GM12891 (cell line): ENCODE data around the gene C17orf100.

Source experiments
- DNase-seq: peaks from one replicate; pipeline ENCODE4 v3.0.0; 2011; ENCODE audit warnings: low spot score; ENCODE audit not compliant: insufficient read length
- FAIRE-seq: peaks from 2 replicates; lab custom pipeline; 2011; peaks lifted over from hg19 to GRCh38; lab: Jason Lieb, UNC
- PAX5 ChIP-seq: IDR thresholded peaks from 2 replicates; pipeline ENCODE4 v1.6.1; 2011; ENCODE audit warnings: low read length, moderate library complexity, mild to moderate bottlenecking; ENCODE audit not compliant: insufficient read depth, severe bottlenecking
- POLR2A ChIP-seq: IDR thresholded peaks from 2 replicates; pipeline ENCODE4 v1.6.1; 2011; ENCODE audit warnings: low read depth, low read length, control low read depth
- POLR2AphosphoS5 ChIP-seq: IDR thresholded peaks from 2 replicates; pipeline ENCODE4 v1.6.1; 2011; ENCODE audit warnings: low read depth, low read length, control low read depth
- POU2F2 ChIP-seq: IDR thresholded peaks from 2 replicates; pipeline ENCODE4 v1.6.1; 2011; ENCODE audit warnings: low read depth, mild to moderate bottlenecking, control low read depth, low read length, moderate library complexity
- SPI1 ChIP-seq: IDR thresholded peaks from 2 replicates; pipeline ENCODE4 v1.6.1; 2011; ENCODE audit warnings: low read depth, low read length, control low read depth
- TAF1 ChIP-seq: IDR thresholded peaks from 2 replicates; pipeline ENCODE4 v1.6.1; 2011; ENCODE audit warnings: low read depth, low read length, control low read depth

Gene C17orf100

GRCh38 chr17:6630390-6630789, 21.2 kb upstream of the C17orf100 start:
- FAIRE-seq (no peak), DNase-seq (no peak)
- no peak for TF ChIP-seq POU2F2
- TF ChIP-seq PAX5: no peak
- no peak for TF ChIP-seq SPI1
- TF ChIP-seq POLR2A: no peak
- no peak for TF ChIP-seq POLR2AphosphoS5
- TF ChIP-seq TAF1: no peak

GRCh38 chr17:6632530-6632929, 19.0 kb upstream of the C17orf100 start:
- FAIRE-seq (peak; percentile 56), DNase-seq (no peak)
- TF ChIP-seq TAF1: no peak
- no peak for TF ChIP-seq SPI1
- no peak for TF ChIP-seq PAX5
- TF ChIP-seq POLR2AphosphoS5: no peak
- TF ChIP-seq POU2F2: no peak
- TF ChIP-seq POLR2A: no peak

GRCh38 chr17:6633263-6633662, 18.3 kb upstream of the C17orf100 start:
- FAIRE-seq (no peak), DNase-seq (no peak)
- no peak for TF ChIP-seq PAX5
- TF ChIP-seq POLR2A: no peak
- no peak for TF ChIP-seq POU2F2
- TF ChIP-seq POLR2AphosphoS5: no peak
- no peak for TF ChIP-seq SPI1
- TF ChIP-seq TAF1: no peak

- TF ChIP-seq TAF1 (no peak), POLR2A (no peak), SPI1 (no peak), POLR2AphosphoS5 (no peak), POU2F2 (no peak), PAX5 (no peak)
- FAIRE-seq: no peak
- no peak for DNase-seq
These were observed 15.5 kb upstream of the C17orf100 start for GRCh38 chr17:6636105-6636504.

GRCh38 chr17:6636616-6637457, 14.7 kb upstream of the C17orf100 start:
- FAIRE-seq: no peak

GRCh38 chr17:6637458-6637840, 14.1 kb upstream of the C17orf100 start:
- FAIRE-seq (no peak), DNase-seq (no peak)
- TF ChIP-seq POLR2AphosphoS5 (no peak), POLR2A (no peak), POU2F2 (no peak), PAX5 (no peak), SPI1 (no peak), TAF1 (no peak)

More at GRCh38 chr17:6636616-6637457, 14.7 kb upstream of the C17orf100 start:
- no peak for TF ChIP-seq POLR2A
- TF ChIP-seq SPI1: no peak
- no peak for TF ChIP-seq TAF1
- TF ChIP-seq POLR2AphosphoS5: no peak
- no peak for TF ChIP-seq PAX5
- no peak for TF ChIP-seq POU2F2
- DNase-seq: no peak

- TF ChIP-seq TAF1 (no peak), PAX5 (no peak), POLR2AphosphoS5 (no peak), SPI1 (no peak), POU2F2 (no peak), POLR2A (no peak)
- DNase-seq: no peak
- FAIRE-seq: no peak
These were observed 13.3 kb upstream of the C17orf100 start for GRCh38 chr17:6638046-6638908.

GRCh38 chr17:6639014-6639585, 12.5 kb upstream of the C17orf100 start:
- DNase-seq (no peak), FAIRE-seq (no peak)
- TF ChIP-seq PAX5: no peak
- TF ChIP-seq POLR2A: no peak
- no peak for TF ChIP-seq POLR2AphosphoS5

GRCh38 chr17:6639586-6640535, 11.7 kb upstream of the C17orf100 start:
- DNase-seq (no peak), FAIRE-seq (peak; percentile 59)
- TF ChIP-seq POU2F2: no peak
- TF ChIP-seq POLR2AphosphoS5: no peak
- no peak for TF ChIP-seq POLR2A
- TF ChIP-seq PAX5: no peak
- no peak for TF ChIP-seq TAF1
- TF ChIP-seq SPI1: no peak
